Smooth muscle cell (in vitro differentiated cells): ENCODE data around the gene PACS1. TPM values are rescaled to one million over a fixed set of nuclear protein-coding genes. Genes with fewer than 3 reads are reported as not detected.
A peak's percentile ranks its signal among the peaks of the same experiment; 100 is the strongest.

Experiments used
- DNase-seq: peaks from one replicate; lab custom pipeline; 2025; ENCODE audit not compliant: unreplicated experiment; lab: John Stamatoyannopoulos, UW
- H2AFZ ChIP-seq: fragments of 200-600 bp; sonication (generic); 2 replicates; pipeline ENCODE4 v1.6.0; 2016; ENCODE audit warnings: antibody characterized with exemption, low read depth, mild to moderate bottlenecking
- H3F3A ChIP-seq: fragments of 200-600 bp; sonication (generic); 2 replicates; pipeline ENCODE4 v1.6.0; 2017; ENCODE audit warnings: antibody characterized with exemption, low read depth
- H3K27ac ChIP-seq: fragments of 200-600 bp; sonication (generic); 2 replicates; pipeline ENCODE4 v1.5.1; 2016; ENCODE audit warnings: low read depth, mild to moderate bottlenecking
- H3K27me3 ChIP-seq: fragments of 200-600 bp; sonication (generic); 2 replicates; pipeline ENCODE4 v1.6.1; 2016; ENCODE audit warnings: low read depth, mild to moderate bottlenecking
- H3K36me3 ChIP-seq: fragments of 200-600 bp; sonication (generic); 2 replicates; pipeline ENCODE4 v1.5.1; 2016; ENCODE audit warnings: low read depth
- H3K4me1 ChIP-seq: fragments of 200-600 bp; sonication (generic); 2 replicates; pipeline ENCODE4 v1.5.1; 2016; ENCODE audit warnings: low read depth
- H3K4me2 ChIP-seq: fragments of 200-600 bp; sonication (generic); 2 replicates; pipeline ENCODE4 v1.6.0; 2016; ENCODE audit warnings: mild to moderate bottlenecking
- H3K4me3 ChIP-seq: fragments of 200-600 bp; sonication (generic); 2 replicates; pipeline ENCODE4 v1.5.1; 2016; ENCODE audit warnings: mild to moderate bottlenecking
- H3K79me2 ChIP-seq: fragments of 200-600 bp; sonication (generic); 2 replicates; pipeline ENCODE4 v1.6.0; 2016; ENCODE audit warnings: low read depth, mild to moderate bottlenecking
- H3K9ac ChIP-seq: fragments of 200-600 bp; sonication (generic); 2 replicates; pipeline ENCODE4 v1.6.0; 2016; ENCODE audit warnings: low read depth
- H3K9me3 ChIP-seq: fragments of 200-600 bp; sonication (generic); replicated peaks from 2 replicates; pipeline ENCODE4 v1.5.1; 2016; ENCODE audit warnings: low read depth
- H4K20me1 ChIP-seq: fragments of 200-600 bp; sonication (generic); 2 replicates; pipeline ENCODE4 v1.6.0; 2016; ENCODE audit warnings: low read depth
- CTCF ChIP-seq: fragments of 200-600 bp; sonication (generic); IDR thresholded peaks from 2 replicates; pipeline ENCODE4 v1.5.1; 2017; ENCODE audit warnings: borderline replicate concordance, mild to moderate bottlenecking, antibody characterized with exemption; ENCODE audit not compliant: insufficient read depth, poor library complexity, severe bottlenecking
- WGBS: methylation state at CpG from one replicate; pipeline ENCODE4 v1.1.7; 2016; ENCODE audit warnings: low lambda C conversion rate; 5-methylcytosine and 5-hydroxymethylcytosine counted together
- polyA plus RNA-seq: library from polyadenylated mRNA; unstranded; fragments of >200 nt; fragmentation: Nextera tagmentation; extraction: Ambion mirVana; gene quantifications from 2 replicates; pipeline ENCODE4 v1.2.1, GENCODE V29; 2016
- total RNA-seq: library from RNA; depleted of rRNA; stranded (reverse); fragments of >200 nt; gene quantifications from 2 replicates; pipeline ENCODE4 v1.2.3, GENCODE V29; 2014

Gene PACS1
- total and polyA plus RNA-seq, 2 experiments from 2014 or later = 87.6 to 140 TPM

GRCh38 chr11:66292543-66293332, 222.7 kb downstream of the PACS1 start:
- Histone ChIP-seq H3K9me3 (no peaks in the 10 kb centered on the region), H3K27me3 (peaks cover 35% of the 10 kb centered on the region), H3F3A (no peaks in the 10 kb centered on the region), H3K36me3 (no peaks in the 10 kb centered on the region), H2AFZ (no peak overlapping the region), H3K9ac (no peak overlapping the region), H3K4me3 (peak overlapping the region; percentile 45), H3K4me1 (peaks cover 13% of the 10 kb centered on the region), H3K4me2 (no peak overlapping the region), H4K20me1 (peaks cover 7% of the 10 kb centered on the region), H3K27ac (no peak overlapping the region), H3K79me2 (peaks cover 8% of the 10 kb centered on the region)
- WGBS = 81% methylated on average over 17 of the region's 17 CpGs
- TF ChIP-seq CTCF = no peak
- no peak for DNase-seq

- TF ChIP-seq CTCF = no peak
- peaks cover 35% of the 10 kb centered on the region for H3K27me3 ChIP-seq
Measured at GRCh38 chr11:66293352-66293751, 223.3 kb downstream of the PACS1 start.

DNA sequence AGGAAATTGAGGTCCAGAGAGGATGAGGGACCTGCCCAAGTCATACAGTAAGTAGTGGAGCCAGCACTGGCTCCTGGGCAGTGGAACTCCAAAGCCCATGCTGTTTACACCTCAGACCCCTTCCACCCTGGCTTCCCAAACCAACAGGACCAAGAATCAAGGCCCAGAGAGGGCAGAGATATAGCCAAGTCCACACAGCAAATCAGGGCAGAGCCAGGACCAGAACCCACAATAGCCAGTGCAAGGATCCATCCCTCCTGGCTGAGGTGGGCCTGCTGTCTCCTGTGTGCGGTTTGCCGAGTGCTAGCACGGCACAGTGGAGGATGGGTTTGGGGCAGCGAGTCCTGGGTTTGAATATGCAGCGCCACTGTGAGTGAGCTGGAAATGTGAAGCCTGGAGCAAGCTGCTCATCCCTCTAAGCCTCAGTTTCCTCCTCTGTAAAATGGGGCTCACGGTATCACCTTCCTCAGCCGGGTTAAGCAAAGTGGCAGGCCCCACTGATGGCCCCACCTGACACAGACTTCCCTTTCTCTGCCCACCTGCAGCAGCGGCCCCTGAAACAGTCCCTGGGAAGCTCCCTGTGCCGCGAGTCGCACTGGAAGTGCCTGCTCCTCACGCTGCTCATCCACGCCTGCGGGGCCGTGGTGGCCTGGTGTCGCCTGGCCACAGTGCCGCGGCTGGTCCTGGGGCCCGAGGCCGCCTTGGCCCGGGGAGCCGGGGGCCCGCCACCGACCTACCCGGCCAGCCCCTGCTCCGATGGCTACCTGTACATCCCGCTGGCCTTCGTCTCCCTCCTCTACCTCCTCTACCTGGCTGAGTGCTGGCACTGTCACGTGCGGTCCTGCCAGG, 223.9 kb downstream of the PACS1 start:
- H3K4me1 ChIP-seq = peaks cover 6% of the 10 kb centered on the region
- H3K4me3 ChIP-seq = no peak overlapping the region
- H3K27ac ChIP-seq = no peak overlapping the region
- H4K20me1 ChIP-seq = peaks cover 7% of the 10 kb centered on the region
- no peak overlapping the region for H2AFZ ChIP-seq
- H3K27me3 ChIP-seq = peaks cover 35% of the 10 kb centered on the region
- DNase-seq = no peak
- H3K79me2 ChIP-seq = no peaks in the 10 kb centered on the region
- no peaks in the 10 kb centered on the region for H3F3A ChIP-seq
- no peaks in the 10 kb centered on the region for H3K36me3 ChIP-seq
- no peak overlapping the region for H3K4me2 ChIP-seq
- no peak for TF ChIP-seq CTCF
- no peaks in the 10 kb centered on the region for H3K9me3 ChIP-seq
- no peak overlapping the region for H3K9ac ChIP-seq
- WGBS = 92% methylated on average over 24 of the region's 30 CpGs

More at GRCh38 chr11:66293352-66293751, 223.3 kb downstream of the PACS1 start:
- Histone ChIP-seq H3K4me1 (peaks cover 7% of the 10 kb centered on the region), H3K4me2 (no peak overlapping the region), H3K36me3 (no peaks in the 10 kb centered on the region), H3K79me2 (peaks cover 2% of the 10 kb centered on the region), H4K20me1 (peaks cover 7% of the 10 kb centered on the region), H2AFZ (no peak overlapping the region), H3K4me3 (no peak overlapping the region), H3K27ac (no peak overlapping the region), H3K9ac (no peak overlapping the region), H3F3A (no peaks in the 10 kb centered on the region), H3K9me3 (no peaks in the 10 kb centered on the region)
- DNase-seq = no peak
- 89% methylated on average over 3 of the region's 4 CpGs for WGBS

Other genes with a start within 250 kb of the PACS1 start
- gene SNX32, start 236.3 kb upstream of the PACS1 start, total RNA-seq = 0.63 and 1.2 TPM in 2 replicates
- 1.1 and 3.3 TPM in 2 replicates for gene SNX32, start 236.3 kb upstream of the PACS1 start, polyA plus RNA-seq
- 1,233 and 1,255 TPM in 2 replicates for gene CFL1, start 212.1 kb upstream of the PACS1 start, total RNA-seq
- gene CFL1, start 212.1 kb upstream of the PACS1 start, polyA plus RNA-seq = 3,052 and 3,080 TPM in 2 replicates
- 21.7 and 35.1 TPM in 2 replicates for gene MUS81, start 209.8 kb upstream of the PACS1 start, total RNA-seq
- 39.6 and 61.1 TPM in 2 replicates for gene MUS81, start 209.8 kb upstream of the PACS1 start, polyA plus RNA-seq
- 99.7 and 103 TPM in 2 replicates for gene EFEMP2, start 197.5 kb upstream of the PACS1 start, total RNA-seq
- 328 and 362 TPM in 2 replicates for gene EFEMP2, start 197.5 kb upstream of the PACS1 start, polyA plus RNA-seq
- not detected in 2 replicates for gene CTSW, start 190.4 kb upstream of the PACS1 start, total RNA-seq
- 0.52 TPM in 1 of 2 replicates, not detected in the other for gene CTSW, start 190.4 kb upstream of the PACS1 start, polyA plus RNA-seq
- 109 and 118 TPM in 2 replicates for gene FIBP, start 181.8 kb upstream of the PACS1 start, total RNA-seq
- gene FIBP, start 181.8 kb upstream of the PACS1 start, polyA plus RNA-seq = 111 and 114 TPM in 2 replicates
- 15.7 and 19.5 TPM in 2 replicates for gene CCDC85B, start 179.6 kb upstream of the PACS1 start, total RNA-seq
- 55.7 and 80.4 TPM in 2 replicates for gene CCDC85B, start 179.6 kb upstream of the PACS1 start, polyA plus RNA-seq
- 12.5 and 15.8 TPM in 2 replicates for gene FOSL1, start 169.9 kb upstream of the PACS1 start, total RNA-seq
- 26.1 and 49.8 TPM in 2 replicates for gene FOSL1, start 169.9 kb upstream of the PACS1 start, polyA plus RNA-seq
- gene C11orf68, start 151.2 kb upstream of the PACS1 start, total RNA-seq = 32.0 and 41.2 TPM in 2 replicates
- 90.8 and 99.5 TPM in 2 replicates for gene C11orf68, start 151.2 kb upstream of the PACS1 start, polyA plus RNA-seq
- 73.9 and 79.3 TPM in 2 replicates for gene DRAP1, start 150.8 kb upstream of the PACS1 start, total RNA-seq
- 276 and 278 TPM in 2 replicates for gene DRAP1, start 150.8 kb upstream of the PACS1 start, polyA plus RNA-seq
- gene TSGA10IP, start 124.8 kb upstream of the PACS1 start, total RNA-seq = 0.27 TPM in 1 of 2 replicates, not detected in the other
- 1.5 TPM in 2 replicates for gene TSGA10IP, start 124.8 kb upstream of the PACS1 start, polyA plus RNA-seq
- gene SART1, start 108.5 kb upstream of the PACS1 start, total RNA-seq = 13.0 and 22.5 TPM in 2 replicates
- gene SART1, start 108.5 kb upstream of the PACS1 start, polyA plus RNA-seq = 61.4 and 62.5 TPM in 2 replicates
- gene EIF1AD, start 68.1 kb upstream of the PACS1 start, total RNA-seq = 29.3 and 32.0 TPM in 2 replicates
- 26.6 and 29.3 TPM in 2 replicates for gene EIF1AD, start 68.1 kb upstream of the PACS1 start, polyA plus RNA-seq
- gene BANF1, start 67.8 kb upstream of the PACS1 start, total RNA-seq = 42.9 and 61.7 TPM in 2 replicates
- gene BANF1, start 67.8 kb upstream of the PACS1 start, polyA plus RNA-seq = 269 and 274 TPM in 2 replicates
- gene CST6, start 58.3 kb upstream of the PACS1 start, total RNA-seq = 54.1 and 97.0 TPM in 2 replicates
- gene CST6, start 58.3 kb upstream of the PACS1 start, polyA plus RNA-seq = 37.6 and 118 TPM in 2 replicates
- gene CATSPER1, start 43.8 kb upstream of the PACS1 start, total RNA-seq = not detected in 2 replicates
- gene CATSPER1, start 43.8 kb upstream of the PACS1 start, polyA plus RNA-seq = 0.55 and 1.7 TPM in 2 replicates
- 0.27 TPM in 1 of 2 replicates, not detected in the other for gene GAL3ST3, start 21.1 kb upstream of the PACS1 start, total RNA-seq
- 0.23 TPM in 1 of 2 replicates, not detected in the other for gene GAL3ST3, start 21.1 kb upstream of the PACS1 start, polyA plus RNA-seq
- gene SF3B2, start 17.9 kb upstream of the PACS1 start, total RNA-seq = 104 and 125 TPM in 2 replicates
- gene SF3B2, start 17.9 kb upstream of the PACS1 start, polyA plus RNA-seq = 182 and 203 TPM in 2 replicates
- 8.9 and 11.5 TPM in 2 replicates for gene KLC2, start 187.4 kb downstream of the PACS1 start, total RNA-seq
- 29.3 and 38.6 TPM in 2 replicates for gene KLC2, start 187.4 kb downstream of the PACS1 start, polyA plus RNA-seq
- gene RAB1B, start 198.4 kb downstream of the PACS1 start, total RNA-seq = 53.3 and 57.7 TPM in 2 replicates
- 20.9 and 23.3 TPM in 2 replicates for gene RAB1B, start 198.4 kb downstream of the PACS1 start, polyA plus RNA-seq
- 5.1 and 12.2 TPM in 2 replicates for gene CNIH2, start 207.9 kb downstream of the PACS1 start, total RNA-seq
- 13.7 and 17.0 TPM in 2 replicates for gene CNIH2, start 207.9 kb downstream of the PACS1 start, polyA plus RNA-seq
- 110 and 195 TPM in 2 replicates for gene YIF1A, start 218.9 kb downstream of the PACS1 start, total RNA-seq
- 320 and 365 TPM in 2 replicates for gene YIF1A, start 218.9 kb downstream of the PACS1 start, polyA plus RNA-seq
- 0.18 TPM in 1 of 2 replicates, not detected in the other for gene TMEM151A, start 221.6 kb downstream of the PACS1 start, total RNA-seq
- gene TMEM151A, start 221.6 kb downstream of the PACS1 start, polyA plus RNA-seq = 0.13 and 0.64 TPM in 2 replicates
- gene CD248, start 246.8 kb downstream of the PACS1 start, total RNA-seq = 29.0 and 35.5 TPM in 2 replicates
- gene CD248, start 246.8 kb downstream of the PACS1 start, polyA plus RNA-seq = 196 and 287 TPM in 2 replicates